Stimulated activated CD8-positive, alpha-beta memory T cell treated with anti-CD3 and anti-CD28 coated beads, Interleukin-15, amount 100 ng/mL, for 1 hour (primary cell): ENCODE results near the gene GIGYF1.
"Not testable (repeated sequence)": the region's sequence is repeated elsewhere in the genome, so short reads cannot be mapped to it uniquely, and the experiment has no call there.

ENCODE experiments used
- DNase-seq: peaks from one replicate; pipeline ENCODE4 v3.0.0-alpha.2; 2020; ENCODE audit warnings: low read depth

GIGYF1 gene

DNA sequence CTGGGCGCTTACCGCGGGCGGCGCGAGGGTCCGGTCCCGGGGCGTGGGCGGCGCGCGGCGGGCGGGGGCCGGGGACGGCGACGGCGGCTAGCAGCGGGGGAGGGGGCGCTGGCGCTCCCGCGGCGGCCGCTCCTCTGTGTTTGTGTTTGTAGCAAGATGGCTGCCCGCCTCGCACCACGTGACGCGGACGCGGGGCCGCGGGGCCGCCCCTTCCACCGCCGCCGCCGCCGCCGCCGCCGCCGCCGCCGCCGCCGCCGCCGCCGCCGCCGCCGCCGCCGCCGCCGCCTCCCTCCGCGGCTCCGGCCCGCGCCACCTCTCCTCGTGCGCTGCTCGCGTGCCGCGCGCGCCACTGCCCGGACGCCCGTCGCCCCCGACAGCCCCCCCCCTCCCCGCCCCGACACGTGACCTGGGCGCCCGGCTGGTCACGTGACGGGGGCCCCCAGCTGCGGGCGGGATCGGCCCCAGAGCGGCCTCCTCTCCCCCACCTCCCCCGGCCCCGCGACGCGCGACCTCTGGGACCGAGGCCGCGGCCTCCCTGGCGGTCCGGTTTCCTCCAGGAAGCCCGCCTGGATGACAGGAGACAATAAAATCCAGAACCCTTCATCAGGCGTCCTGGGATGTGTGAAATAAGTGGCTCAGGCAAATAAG lies at the start of gene GIGYF1:
Gene GIGYF1, minus strand, starts transcription at position 153 of the 648 bp plus-strand sequence. CDS start 6,012 bp downstream, outside the sequence.
- DNase-seq, result no peak

DNA sequence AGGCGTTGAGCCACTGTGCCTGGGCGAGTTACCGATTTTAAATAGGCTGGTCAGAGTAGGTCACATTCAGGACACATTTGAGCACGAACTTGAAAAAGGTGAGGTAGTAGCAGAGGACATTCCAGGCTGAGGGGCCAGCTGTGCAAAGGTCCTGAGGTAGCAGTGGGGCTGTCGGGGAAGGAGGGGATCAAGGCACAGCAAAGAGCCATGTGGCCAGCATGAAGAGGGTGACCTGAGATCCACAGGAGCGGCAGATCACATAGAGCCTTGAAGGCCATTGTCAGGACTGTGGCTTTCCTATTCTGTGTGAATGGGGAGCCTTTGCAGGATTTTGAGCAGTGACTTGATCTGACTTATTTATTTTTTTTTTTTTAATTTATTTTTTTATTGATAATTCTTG lies 45.9 kb upstream of the GIGYF1 start:
- DNase-seq, result no peak

DNA sequence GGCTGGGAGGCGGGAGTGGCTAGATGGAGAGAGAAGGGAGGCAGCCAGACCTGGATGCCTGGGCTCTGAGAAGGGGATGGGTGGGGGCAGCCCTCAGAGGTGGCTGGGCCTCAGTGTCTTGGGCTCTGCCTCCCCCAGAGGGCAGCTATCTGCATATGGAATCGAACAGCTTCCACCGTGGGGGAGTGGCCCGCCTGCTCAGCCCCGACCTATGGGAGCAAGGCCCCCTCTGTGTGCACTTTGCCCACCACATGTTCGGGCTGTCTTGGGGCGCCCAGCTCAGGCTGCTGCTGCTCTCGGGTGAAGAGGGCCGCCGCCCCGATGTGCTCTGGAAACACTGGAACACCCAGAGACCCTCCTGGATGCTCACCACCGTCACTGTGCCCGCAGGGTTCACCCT lies 42.6 kb upstream of the GIGYF1 start:
- DNase-seq, result no peak

DNA sequence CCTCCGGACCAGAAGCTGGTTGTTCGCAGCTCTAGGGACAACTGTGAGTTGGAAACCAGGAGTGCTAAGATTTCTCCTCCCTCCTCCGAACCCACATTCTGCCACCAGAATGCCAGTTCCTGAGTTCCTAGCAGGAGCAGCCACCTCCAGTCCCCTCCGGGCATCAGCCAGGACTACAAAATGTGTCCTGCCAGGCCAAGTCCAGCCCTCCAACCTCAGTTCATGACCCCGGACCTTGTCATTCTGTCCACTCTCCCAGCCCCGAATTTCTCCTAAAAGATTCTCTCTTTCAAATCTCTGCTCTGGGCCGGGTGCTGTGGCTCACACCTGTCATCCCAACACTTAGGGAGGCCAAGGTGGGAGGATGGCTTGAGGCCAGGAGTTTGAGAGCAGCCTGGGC lies 41.7 kb upstream of the GIGYF1 start:
- DNase-seq, result no peak

DNA sequence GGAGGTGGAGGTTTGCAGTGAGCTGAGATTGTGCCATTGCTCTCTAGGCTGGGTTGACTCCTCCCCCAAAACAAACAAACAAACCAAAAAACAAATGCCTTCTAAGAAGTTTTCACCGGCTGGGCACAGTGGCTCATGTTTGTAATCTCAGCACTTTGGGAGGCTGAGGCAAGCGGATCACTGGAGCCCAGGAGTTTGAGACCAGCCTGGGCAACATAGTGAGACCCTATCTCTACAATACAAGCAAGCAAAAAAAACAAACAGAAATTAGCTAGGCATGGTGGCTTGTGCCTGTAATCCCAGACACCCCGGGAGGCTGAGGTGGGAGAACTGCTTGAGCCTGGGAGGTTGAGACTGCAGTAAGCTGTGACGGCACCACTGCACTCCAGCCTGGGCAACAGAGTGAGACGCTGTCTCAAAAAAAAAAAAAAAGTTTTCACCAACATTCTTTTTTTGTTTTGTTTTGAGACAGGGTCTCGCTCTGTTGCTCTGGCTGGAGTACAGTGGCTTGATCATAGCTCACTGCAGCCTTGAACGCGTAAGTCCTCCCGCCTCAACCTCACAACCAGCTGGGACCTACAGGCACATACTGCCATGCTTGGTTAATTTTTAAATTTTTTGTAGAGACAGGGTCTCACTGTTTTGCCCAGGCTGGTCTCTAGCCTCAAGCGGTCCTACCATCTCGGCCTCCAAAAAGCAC lies 38.0 kb upstream of the GIGYF1 start:
- DNase-seq, result no peak

DNA sequence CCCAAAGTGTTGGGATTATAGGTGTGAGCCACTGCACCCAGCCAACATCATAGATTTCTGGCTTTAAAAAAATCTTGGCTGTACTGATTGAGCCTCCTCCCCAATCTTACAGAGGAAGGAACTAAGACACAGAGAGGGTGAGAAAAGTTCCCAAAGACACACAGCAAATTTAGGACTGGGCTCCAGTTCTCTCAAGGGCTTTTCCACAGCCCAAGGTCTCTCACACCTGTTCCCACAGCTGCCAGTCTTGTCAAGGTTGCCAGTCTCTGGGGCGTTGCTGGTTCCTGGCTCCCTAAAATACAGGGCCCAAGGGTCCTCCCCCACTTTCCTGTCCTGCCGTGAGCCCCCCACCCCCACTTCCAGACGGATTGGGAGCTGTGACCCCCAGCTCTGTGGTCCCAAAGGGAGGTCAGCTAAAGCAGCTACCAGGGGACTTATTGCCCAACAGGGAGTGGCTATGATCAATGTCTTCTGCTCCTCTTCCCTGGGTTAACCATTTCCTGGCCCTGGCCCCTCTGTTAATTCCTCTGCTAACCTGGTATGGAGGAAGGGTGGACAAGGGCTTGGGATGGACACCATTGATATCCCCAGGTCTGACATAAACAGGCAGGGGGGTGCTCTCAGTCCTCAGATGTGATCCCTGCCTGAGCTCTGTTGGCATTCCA lies 36.2 kb upstream of the GIGYF1 start:
- no peak for DNase-seq

- no peak for DNase-seq
These were observed 34.1 kb upstream of the GIGYF1 start for GRCh38 chr7:100728196-100728595.

GRCh38 chr7:100726996-100727761 lies 33.1 kb upstream of the GIGYF1 start:
- DNase-seq, result no peak

DNA sequence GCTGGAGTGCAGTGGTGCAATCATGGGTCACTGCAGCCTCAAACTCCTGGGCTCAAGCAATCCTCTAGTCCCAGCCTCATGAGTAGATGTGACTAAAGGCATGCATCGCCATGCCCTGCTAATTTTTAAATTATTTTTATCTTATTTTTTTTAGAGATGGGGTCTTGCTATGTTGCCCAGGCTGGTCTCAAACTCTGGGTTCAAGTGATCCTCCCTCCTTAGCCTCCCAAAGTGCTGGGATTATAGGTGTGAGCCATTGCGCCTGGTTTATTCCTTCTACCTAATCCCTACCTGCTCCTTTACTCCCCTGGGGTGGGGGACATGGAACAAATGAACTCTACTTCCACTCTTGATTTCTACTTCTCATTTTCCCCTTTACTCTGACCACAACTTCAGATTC lies 30.3 kb upstream of the GIGYF1 start:
- not testable (repeated sequence) for DNase-seq

DNA sequence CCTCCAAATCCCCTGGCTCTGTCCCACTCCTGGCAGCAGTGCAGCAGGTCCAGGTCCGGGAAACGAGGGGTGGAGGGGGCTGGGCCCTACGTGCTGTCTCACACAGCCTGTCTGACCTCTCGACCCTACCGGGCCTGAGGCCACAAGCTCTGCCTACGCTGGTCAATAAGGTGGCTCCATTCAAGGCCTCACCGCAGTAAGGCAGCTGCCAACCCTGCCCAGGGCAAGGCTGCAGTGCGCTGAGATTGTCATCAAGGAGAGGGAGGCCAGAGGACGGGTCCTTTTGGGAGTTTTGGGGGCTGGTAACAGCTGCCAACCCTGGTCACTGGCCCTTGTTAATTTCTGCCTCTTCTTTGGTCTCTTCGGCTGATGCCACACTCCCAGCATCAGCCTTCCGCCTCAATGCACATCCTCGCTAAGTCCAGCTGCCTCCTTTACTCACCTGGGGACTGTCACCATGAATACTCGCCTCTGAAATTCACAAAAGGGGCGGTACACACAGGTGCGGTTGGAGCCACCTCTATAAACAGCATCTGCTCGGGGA lies 29.8 kb upstream of the GIGYF1 start:
- no peak for DNase-seq

- no peak for DNase-seq
These were observed 28.6 kb upstream of the GIGYF1 start for GRCh38 chr7:100722480-100723212.

- no peak for DNase-seq
These were observed 27.4 kb upstream of the GIGYF1 start for GRCh38 chr7:100721505-100721812.

DNA sequence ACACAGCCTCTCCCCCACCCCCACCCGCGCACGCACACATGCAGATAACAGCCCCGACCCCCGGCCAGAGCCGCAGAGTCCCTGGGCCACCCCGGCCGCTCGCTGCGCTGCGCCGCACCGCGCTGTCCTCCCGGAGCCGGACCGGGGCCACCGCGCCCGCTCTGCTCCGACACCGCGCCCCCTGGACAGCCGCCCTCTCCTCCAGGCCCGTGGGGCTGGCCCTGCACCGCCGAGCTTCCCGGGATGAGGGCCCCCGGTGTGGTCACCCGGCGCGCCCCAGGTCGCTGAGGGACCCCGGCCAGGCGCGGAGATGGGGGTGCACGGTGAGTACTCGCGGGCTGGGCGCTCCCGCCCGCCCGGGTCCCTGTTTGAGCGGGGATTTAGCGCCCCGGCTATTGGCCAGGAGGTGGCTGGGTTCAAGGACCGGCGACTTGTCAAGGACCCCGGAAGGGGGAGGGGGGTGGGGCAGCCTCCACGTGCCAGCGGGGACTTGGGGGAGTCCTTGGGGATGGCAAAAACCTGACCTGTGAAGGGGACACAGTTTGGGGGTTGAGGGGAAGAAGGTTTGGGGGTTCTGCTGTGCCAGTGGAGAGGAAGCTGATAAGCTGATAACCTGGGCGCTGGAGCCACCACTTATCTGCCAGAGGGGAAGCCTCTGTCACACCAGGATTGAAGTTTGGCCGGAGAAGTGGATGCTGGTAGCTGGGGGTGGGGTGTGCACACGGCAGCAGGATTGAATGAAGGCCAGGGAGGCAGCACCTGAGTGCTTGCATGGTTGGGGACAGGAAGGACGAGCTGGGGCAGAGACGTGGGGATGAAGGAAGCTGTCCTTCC lies 26.8 kb upstream of the GIGYF1 start:
- no peak for DNase-seq

DNA sequence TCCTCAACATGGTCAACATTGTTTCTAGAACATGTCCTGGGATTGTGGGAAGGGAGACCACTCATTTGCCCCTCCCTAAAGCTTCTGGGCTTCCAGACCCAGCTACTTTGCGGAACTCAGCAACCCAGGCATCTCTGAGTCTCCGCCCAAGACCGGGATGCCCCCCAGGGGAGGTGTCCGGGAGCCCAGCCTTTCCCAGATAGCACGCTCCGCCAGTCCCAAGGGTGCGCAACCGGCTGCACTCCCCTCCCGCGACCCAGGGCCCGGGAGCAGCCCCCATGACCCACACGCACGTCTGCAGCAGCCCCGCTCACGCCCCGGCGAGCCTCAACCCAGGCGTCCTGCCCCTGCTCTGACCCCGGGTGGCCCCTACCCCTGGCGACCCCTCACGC lies 26.2 kb upstream of the GIGYF1 start, which contains the start of gene EPO:
Gene EPO, plus strand, starts transcription at position 190 of the 392 bp plus-strand sequence. CDS start 513 bp downstream, outside the sequence.
- DNase-seq, result no peak

DNA sequence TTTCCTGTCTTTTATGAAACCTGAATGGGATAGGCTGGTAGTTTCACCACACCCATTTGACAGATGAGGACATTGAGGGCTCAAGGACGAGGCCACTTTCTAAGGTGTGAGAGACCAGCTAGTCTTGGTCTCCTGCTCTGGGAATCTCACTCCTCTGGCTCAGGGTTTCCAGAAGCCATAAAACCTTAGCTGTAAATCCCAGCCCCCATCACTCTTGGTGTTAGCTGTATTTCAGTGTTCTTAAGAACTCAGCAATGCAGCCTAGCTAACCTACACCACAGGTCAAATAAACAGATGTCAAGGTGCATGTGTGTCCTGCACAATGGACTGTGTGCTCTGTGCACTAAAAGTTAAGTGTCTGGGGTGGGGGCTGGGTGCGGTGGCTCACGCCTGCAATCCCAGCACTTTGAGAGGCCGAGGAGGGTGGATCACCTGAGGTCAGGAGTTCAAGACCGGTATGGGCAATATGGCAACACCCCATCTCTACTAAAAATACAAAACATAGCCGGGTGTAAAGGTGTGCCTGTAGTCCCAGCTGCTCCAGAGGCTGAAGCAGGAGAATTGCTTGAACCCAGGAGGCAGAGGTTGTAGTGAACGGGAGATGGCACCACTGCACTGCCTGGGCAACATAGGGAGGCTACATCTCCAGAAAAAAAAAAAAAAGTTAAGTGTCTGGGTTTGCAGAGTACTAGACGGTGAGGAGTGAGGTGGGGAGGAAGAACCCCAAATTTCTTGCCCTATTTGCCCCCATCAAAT lies 25.7 kb upstream of the GIGYF1 start:
- DNase-seq, result no peak

GRCh38 chr7:100717073-100717472 lies 23.0 kb upstream of the GIGYF1 start:
- not testable (repeated sequence) for DNase-seq

DNA sequence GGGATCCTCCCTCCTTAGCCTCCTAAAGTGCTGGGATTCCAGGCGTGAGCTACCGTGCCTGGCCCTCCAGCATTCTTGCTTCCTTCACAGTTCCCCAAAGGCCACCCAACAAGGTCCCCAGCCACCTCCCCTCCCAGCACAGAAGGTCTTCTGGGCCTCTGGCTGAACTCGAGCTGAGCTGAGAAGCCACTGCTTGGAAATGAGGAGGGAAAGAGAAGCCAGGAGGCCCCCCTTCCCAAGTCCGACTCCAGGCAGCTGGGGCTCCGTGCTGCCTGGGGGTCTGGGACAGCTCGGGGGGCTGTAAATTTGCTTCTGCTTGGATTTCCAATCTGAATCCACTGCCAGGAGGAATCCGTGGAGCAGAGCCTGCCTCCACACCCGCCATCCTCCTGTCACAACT lies 20.7 kb upstream of the GIGYF1 start:
- DNase-seq, result no peak

- no peak for DNase-seq
These were observed 17.3 kb upstream of the GIGYF1 start for GRCh38 chr7:100711369-100711768.

- DNase-seq, result no peak
These were observed 16.4 kb upstream of the GIGYF1 start for GRCh38 chr7:100710452-100710851.

DNA sequence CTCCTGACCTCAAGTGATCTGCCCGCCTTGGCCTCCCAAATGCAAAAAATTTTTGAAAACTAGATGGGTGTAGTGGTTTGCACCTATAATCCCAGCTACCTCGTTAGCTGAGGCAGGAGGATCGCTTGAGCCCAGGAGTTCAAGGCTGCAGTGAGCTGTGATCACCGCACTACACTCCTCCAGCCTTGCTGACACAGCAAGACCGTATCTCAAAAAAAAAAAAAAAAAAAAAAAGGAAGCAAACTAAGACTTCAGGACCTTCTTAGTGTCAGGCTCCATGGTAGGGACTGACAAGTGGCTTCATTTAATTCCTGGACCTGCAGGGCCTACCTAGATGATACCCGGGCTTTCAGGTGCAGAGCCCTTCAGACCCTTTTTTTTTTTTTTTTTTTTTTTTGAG lies 14.3 kb upstream of the GIGYF1 start:
- DNase-seq, result no peak
